ENCODE measurements around the gene CHST8. TPM values are rescaled to one million over a fixed set of nuclear protein-coding genes. Genes with fewer than 3 reads are reported as not detected.

The CHST8 gene
- total RNA-seq, 1 donor from 2014 or later = not detected

DNA sequence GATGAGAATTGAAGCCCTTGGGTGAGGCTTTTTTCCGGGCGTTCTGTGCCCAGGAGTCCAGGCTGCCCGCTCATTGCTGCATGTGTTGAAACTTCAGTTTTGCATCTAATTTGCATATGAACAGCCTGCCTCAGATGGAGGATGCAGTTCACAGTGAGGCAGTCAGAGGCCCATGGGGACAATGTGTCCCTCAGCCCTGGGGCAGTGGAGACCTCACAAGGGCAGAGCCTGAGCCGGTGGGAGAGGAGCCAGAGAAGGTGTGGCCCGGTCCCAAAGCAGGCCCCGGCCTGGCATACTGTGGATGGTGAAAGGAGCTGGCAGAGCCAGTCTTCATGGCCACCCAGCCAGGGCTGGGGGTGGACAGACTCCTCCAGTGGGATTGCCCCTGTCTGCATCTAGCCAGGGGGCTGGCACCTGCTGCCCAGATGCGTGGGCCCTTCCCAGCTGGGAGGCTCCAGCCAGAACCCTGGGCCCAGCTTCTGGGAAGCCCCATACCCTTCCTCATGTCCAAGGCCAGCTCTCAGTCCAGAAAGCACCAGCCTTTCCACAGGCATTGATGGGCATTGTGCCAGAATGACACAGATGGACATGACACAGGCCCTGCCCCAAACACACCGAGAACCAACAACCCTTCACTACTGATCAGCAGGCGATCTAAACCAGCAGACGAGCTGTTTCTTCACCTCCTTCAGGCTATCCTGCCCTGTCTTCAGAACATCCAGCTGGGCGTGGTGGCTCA, 142.0 kb downstream of the CHST8 start:
- intact Hi-C loops (cut with micrococcal nuclease) = no loop called here

DNA sequence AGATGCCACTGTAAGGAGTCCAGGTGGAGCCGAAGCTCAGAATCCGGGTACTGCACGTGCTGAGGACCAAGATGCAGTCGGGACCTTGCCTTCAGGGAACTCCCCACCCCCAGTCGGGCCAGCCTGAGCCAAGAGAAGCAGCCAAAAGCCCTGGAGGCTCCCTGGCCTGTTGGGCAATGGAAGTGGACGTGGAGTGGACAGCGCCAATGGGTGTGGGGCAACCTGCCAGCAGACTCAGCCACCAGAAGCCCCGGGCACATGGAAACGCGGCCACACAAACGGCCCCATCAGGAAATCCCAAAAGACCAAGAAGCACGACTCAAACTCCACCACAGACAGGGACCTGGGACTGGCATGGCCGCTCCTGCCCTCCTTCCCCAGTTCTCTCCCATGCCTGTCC, 144.9 kb downstream of the CHST8 start:
- intact Hi-C loops (cut with micrococcal nuclease) = no loop called here

DNA sequence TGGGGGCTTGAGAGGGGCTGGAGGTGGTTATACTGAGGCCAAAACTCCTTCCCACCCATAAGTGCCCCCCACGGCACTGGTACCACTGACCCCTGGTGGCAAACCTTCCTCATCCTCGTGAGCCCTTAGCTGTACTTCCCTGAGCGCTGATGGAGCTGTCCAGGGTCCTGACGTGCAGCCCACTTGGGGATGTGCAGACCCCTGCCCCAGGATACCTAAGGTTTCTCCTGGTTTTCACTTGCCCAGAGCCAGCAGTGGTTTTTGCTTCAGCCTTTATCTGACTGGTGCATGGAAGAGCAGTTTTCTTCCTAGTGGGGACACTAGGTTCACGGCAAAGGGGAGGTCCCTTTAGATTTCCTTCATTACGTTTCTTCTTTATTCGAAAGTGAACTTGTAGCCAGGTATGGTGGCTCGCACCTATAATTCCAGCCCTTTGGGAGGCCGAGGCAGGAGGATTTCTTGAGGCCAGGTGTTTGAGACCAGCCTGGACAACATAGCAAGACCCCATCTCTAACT, 146.2 kb downstream of the CHST8 start:
- intact Hi-C loops (cut with micrococcal nuclease) = loop anchor here (1.0 kb wide), 1 partner anchor 28 kb away; no protein-coding TSS in a partner anchor

DNA sequence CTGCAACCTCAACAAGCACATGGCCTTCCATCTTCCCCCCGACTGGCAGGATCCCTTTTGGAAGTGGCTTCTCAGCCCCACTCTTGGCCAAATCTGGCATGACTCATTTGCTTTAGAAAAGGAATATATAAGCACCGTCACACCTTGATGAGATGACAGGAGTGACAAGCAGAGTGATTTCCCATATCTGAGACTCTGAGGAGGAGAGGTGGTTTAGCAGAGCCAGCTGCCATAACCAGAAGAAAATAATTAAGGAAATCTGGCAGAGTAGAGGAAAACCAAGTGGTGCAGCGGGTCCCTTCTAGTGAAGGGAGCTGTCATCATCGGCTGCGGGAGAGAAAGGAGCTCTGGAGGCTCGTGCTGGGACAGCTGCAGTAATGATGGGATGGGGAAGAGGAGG, 147.5 kb downstream of the CHST8 start:
- intact Hi-C loops (cut with micrococcal nuclease) = no loop called here

DNA sequence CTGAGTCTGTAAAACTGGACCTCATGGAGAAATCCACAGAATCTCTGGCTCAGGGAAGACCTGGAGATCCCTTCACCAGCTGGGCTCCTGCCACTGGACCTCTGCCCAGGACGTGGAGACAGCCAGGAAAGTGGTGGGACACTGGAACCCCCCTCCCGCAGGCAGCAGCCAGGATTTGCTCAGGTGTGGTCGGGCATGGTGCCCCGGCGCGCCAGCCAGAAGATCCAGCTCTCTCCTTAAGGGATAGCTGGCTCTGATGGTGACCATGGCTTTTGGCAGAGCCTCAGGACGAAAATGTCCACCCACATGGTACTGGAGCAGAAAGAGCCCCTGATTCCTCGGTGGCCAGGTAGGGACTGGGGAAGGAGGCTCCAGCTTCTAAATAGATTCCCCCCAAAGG, 148.4 kb downstream of the CHST8 start:
- intact Hi-C loops (cut with micrococcal nuclease) = no loop called here

DNA sequence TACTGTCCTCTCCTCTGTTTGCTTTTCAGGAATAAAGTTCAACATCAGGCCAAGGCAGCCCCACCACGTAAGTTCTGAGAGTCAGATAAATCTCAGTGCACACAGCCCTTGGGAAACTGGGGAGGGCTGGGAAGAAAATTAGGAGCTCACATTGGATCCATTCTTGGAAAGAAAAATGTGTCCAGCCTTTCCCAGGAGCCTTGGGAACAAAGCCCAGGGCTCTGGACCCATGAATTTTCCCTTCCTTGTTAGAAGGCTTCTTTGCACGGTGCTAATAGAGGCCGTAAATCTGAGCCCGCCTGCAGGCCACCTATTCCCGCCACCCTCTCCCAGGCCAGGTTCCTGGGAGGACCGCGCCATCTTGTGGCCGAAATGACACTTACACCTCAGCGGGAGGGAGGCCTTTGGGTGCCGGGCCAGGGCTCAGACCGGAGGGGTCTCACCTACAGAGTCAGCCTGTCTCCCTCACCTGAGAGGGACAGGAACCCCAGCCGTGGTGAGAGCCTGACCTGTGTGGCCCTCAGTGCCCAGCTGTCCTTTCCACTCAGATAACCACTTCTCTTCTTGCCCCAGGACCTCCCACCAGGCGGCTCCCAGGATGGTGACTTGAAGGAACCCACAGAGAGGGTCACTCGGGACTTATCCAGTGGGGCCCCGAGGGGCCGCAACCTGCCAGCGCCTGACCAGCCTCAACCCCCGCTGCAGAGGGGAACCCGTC, 149.8 kb downstream of the CHST8 start:
- intact Hi-C loops (cut with micrococcal nuclease) = loop anchor here (1.0 kb wide), 2 partner anchors 341 to 355 kb away; no protein-coding TSS in a partner anchor

DNA sequence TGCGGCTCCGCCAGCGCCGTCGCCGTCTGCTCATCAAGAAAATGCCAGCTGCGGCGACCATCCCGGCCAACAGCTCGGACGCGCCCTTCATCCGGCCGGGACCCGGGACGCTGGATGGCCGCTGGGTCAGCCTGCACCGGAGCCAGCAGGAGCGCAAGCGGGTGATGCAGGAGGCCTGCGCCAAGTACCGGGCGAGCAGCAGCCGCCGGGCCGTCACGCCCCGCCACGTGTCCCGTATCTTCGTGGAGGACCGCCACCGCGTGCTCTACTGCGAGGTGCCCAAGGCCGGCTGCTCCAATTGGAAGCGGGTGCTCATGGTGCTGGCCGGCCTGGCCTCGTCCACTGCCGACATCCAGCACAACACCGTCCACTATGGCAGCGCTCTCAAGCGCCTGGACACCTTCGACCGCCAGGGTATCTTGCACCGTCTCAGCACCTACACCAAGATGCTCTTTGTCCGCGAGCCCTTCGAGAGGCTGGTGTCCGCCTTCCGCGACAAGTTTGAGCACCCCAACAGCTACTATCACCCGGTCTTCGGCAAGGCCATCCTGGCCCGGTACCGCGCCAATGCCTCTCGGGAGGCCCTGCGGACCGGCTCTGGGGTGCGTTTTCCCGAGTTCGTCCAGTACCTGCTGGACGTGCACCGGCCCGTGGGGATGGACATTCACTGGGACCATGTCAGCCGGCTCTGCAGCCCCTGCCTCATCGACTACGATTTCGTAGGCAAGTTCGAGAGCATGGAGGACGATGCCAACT, 150.5 kb downstream of the CHST8 start:
- intact Hi-C loops (cut with micrococcal nuclease) = no loop called here

DNA sequence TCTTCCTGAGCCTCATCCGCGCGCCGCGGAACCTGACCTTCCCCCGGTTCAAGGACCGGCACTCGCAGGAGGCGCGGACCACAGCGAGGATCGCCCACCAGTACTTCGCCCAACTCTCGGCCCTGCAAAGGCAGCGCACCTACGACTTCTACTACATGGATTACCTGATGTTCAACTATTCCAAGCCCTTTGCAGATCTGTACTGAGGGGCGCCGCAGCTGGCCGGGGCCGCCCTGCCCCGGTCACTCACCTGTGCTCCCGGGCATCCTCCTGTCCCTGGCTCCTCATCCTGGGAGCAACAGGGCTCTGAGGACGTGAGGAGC, 151.1 kb downstream of the CHST8 start:
- intact Hi-C loops (cut with micrococcal nuclease) = no loop called here

DNA sequence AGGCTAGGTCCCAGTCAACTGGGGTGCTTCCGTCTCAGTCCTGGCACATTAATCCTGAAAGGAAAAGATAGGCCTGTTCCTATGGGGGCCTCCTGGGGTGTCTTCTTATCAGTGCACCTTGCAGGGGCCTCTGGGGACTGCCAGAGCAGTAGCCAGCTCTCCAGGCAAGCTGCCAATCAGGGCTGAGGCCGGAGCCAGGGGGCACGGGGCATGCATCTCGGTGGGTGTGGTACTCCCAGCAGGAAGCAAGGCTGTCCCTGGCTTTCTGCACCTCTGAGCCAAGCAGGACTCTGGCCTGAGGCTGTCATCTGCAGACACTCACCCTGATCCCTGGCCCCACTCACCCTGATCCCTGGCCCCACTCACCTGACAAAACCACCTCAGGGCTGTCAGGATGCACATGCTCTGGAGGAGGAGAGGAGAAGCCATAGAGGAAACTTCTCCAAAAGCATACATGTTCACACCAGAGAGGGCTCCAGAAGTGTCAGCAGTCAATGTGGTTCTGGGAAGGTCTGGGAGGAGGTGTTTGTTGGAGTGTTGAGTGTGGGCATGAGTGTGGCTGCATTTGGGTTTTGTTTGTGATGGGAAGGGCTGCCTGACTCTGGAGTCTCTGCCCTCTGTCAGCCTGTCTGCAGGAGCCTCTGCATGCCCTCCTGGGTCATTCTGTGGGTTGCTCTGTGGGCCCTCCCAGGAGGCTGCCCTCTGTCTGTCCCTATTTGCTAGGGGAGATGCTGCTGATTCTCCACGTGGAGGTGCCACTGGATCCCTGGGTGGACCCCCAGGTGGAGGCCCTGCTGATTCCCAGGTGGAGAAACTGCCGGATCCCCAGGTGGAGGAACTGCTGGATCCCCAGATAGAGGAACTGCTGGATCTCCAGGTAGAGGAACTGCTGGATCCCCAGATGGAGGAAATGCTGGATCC, 152.2 kb downstream of the CHST8 start:
- intact Hi-C loops (cut with micrococcal nuclease) = no loop called here

DNA sequence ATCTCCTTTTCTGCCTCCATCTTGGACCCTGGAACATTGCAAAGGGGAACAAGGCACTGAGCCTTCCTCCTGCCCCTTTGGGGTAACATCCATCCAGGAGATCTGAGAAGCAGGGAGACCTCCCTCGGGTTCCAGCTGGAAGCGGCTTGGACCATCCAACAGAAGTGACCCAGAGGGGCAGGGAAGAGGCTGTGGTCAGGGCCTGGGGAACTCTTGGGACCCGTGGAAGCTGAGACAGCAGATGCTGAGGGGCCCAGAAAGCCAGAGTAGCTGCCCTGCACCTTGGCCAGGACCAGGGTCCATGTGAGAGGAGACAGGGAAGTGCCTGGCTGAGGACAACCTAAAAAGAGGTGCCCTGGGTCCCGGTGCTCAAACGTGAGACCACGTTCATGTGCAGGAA, 153.0 kb downstream of the CHST8 start:
- intact Hi-C loops (cut with micrococcal nuclease) = no loop called here

DNA sequence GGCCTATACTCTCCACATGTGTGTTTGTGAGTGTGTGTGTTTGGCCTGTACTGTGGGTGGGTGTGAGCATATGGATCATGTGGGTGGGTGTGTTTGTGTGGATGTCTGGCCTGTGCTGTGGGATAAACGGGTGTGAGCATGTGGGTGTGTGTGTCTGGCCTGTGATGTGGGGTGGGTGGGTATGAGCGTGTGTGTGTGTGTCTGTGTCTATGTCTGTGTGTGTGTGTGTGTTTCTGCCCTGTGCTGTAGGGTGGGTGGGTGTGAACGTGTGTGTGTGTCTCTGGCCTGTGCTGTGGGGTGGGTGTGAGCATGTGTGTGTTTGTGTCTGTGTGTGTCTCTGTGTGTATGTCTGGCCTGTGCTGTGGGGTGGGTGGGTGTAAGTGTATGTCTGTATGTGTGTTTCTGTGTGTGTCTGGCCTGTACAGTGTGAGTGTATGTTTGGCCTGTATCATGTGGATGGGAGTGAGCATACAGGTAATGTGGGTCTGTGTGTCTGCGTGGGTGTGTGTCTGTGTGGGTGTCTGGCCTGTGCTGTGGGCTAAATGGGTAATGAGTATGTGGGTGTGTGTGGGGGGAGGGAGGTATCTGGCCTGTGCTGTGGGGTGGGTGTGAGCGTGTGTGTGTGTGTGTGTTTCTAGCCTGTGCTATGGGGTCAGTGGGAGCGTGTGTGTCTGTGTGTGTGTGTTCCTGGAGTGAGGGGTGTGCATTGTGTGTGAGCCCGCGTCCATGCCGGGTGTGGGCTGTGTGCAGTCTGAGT, 154.2 kb downstream of the CHST8 start:
- intact Hi-C loops (cut with micrococcal nuclease) = no loop called here

DNA sequence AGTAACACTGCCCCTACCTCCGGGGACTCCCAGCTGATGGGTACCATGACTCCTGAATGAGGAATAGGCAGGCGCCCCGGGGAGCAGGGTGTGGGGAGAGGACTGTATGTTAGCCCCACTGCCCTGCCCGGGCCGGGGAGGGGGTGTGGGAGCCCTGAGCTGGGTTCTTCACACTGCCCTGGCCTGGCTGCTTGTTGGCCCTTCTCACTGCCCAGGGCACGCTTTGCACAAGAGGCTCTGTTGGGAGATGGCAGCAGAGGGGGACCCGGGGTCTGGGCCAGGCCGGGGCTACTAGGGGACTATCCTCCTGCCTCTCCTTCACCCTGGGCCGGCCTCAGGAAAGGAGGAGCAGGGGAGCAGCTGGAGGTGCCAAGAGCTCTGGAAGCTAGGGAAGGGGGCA, 155.6 kb downstream of the CHST8 start:
- intact Hi-C loops (cut with micrococcal nuclease) = no loop called here

DNA sequence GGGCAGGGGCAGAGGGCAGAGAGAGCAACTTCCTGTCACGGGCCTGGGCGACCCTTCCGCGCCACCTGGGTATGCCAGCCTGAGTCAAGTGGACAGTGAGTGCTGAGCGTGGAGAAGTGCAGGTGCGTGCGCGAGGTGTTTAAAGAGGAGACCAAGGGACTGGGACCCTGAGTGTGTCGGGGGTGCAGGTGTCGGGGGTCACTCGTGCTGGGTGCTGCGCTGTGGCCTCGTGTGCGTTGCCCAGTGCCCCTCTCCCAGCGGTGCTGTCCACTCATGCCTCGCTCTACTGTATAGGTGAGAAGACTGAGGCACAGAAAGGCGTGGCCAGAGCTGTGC, 156.0 kb downstream of the CHST8 start:
- intact Hi-C loops (cut with micrococcal nuclease) = loop anchor here (1.0 to 2.0 kb wide), 4 partner anchors 43 to 369 kb away; no protein-coding TSS in a partner anchor

DNA sequence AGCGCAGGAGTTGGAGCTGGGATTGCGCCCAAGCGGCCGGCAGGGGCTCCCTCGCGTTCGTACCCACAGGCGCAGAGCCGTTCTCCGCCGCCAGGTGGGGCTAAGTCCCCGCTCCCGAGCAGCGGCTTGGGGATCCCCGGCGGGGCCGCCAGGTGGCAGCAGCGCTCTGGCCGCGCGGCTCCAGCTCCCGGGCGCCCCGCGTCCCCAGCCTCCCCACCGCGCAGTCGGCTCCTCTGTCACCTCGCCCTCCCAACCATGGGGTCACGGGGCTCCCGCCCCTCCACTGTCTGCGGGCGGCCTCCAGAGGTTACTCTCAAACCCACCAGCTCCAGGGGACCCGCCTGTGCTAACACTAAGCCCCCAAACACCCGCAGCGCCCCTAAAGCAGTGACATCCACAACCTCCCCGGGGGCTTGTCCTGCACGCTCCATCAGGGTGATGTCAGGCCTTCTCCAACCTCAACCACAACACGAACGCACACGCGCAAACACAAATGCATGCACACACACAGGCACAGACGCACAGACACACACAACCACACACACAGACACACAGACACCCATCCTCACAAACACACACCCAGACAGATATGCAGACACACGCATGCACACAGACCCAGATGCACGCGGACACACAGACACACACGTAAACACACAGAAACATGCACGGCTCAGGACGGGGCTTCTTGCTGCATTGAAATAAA, 156.5 kb downstream of the CHST8 start:
- intact Hi-C loops (cut with micrococcal nuclease) = loop anchor here (1.0 to 2.0 kb wide), 4 partner anchors 42 to 369 kb away; no protein-coding TSS in a partner anchor

DNA sequence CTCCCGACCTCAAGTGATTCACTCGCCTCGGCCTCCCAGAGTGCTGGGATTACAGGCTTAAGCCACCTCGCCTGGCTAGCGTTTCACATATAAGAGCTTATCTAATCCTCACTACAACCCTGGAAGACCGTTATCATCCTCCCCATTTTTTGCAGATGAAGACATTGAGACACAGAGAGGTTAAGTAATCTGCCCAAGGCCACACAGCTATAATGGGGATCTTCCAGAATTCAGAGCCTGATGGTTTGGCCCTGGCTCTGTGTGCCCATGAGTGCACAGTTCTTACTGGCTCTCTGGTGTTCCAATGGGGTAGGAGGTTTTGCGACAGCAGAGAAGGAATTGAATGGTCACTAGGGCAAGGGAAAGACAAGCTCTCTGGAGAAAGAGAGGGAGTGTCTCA, 158.1 kb downstream of the CHST8 start:
- intact Hi-C loops (cut with micrococcal nuclease) = loop anchor here (1.0 to 2.0 kb wide), 2 partner anchors 18 to 367 kb away; no protein-coding TSS in a partner anchor

DNA sequence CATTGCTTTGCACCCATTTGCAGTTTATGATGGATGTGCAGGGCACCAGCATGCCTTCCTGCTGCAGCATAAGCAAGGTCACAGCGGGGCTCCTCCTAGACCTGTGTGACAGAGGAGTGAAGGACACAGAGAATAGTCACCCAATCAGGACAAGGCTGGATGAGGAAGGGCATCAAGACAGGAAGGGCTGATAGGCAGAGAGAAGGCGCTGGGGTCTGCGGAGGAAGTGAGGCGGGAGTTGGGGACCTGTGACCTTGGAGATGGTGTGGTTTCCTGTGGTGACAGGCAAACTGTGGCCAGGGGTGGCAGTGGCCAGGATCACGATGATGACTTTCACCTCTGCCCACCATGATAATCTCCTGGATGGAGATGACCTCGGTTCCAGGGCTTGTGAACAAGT, 158.5 kb downstream of the CHST8 start:
- intact Hi-C loops (cut with micrococcal nuclease) = no loop called here

DNA sequence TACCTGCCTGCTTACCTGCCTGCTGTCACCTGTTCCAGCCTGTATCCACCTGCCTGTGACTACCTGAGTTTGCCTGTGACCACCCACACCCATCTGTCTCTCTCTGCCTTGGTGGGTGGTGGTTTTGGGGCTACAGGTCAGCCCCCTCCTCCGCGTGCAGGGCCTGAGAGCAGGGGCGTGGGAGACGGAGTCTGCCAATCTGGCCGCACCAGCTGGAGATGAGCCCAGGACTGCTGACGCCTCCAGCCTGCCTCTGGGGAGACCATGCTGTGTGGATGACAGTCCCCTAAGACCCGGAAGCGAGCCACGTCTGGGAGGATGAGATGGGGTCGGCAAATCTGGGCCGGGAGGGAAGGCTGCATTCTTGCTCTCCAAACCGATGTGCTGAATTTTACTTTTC, 159.0 kb downstream of the CHST8 start:
- intact Hi-C loops (cut with micrococcal nuclease) = no loop called here

DNA sequence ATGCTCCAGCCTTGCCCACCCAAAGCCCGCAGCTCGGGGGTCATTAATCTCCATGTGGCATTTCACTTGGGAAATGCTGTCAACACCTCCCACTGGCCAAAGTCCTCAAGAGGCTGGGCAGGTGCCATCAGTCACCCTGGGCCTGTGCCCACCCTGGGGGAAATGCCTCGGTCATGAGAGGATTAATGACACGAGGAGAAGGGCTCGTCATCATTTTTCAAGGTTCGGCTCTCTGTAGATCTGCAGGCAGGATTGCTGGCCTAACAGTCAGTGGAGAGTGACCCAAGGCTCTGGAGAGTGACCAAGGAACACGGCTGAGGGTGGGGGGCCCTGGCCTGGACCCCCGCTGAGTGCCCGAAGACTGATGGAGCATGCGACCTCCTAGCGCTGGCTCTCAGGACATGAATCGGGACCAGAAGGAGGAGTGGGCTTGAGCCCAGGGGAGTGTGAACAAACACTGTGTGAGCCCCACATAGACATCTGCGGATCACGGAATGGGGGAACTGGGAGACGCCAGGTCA, 159.7 kb downstream of the CHST8 start:
- intact Hi-C loops (cut with micrococcal nuclease) = no loop called here

DNA sequence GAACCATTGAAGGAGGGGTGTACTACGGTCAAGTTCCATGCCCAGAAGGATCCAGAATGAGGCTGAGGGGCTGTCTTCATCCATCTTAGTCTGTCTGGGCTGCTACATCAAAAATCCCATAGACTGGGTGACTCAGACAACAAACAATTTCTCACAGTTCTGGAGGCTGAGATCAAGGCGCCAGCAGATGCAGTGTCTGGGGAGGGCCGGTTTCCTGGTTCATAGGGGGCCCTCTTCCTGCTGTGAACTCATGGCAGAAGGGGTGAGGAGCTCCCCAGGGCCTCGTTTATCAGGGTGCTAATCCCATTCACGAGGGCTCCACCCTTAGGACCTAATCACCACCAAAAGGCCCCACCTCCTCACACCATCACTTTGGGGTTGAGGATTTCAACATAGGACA, 160.2 kb downstream of the CHST8 start:
- intact Hi-C loops (cut with micrococcal nuclease) = no loop called here

Measured in T-helper 2 cell treated with Interferon-gamma antibody and Interleukin-4, amounts not matched to agents 100 ng/mL and 5 ng/mL, for 36 hours (primary cell).